GM18507 (cell line): ENCODE results near the gene MYO1D.
"Not testable (repeated sequence)": the region's sequence is repeated elsewhere in the genome, so short reads cannot be mapped to it uniquely, and the experiment has no call there.

Source experiments
- DNase-seq: peaks from one replicate; pipeline ENCODE4 v3.0.0; 2011; ENCODE audit warnings: low read depth; ENCODE audit not compliant: insufficient read length; ENCODE audit errors: extremely low spot score
- FAIRE-seq: peaks from 2 replicates; lab custom pipeline; 2011; peaks lifted over from hg19 to GRCh38; lab: Jason Lieb, UNC

The MYO1D gene

GRCh38 chr17:32755045-32755805 is 121.7 kb downstream of the MYO1D start:
- FAIRE-seq = peak; percentile 86
- peak; percentile 4 for DNase-seq

- no peak for DNase-seq
- FAIRE-seq = no peak
Measured at GRCh38 chr17:32752934-32753333, 124.0 kb downstream of the MYO1D start.

- FAIRE-seq (no peak), DNase-seq (no peak)
Measured at GRCh38 chr17:32747856-32748255, 129.1 kb downstream of the MYO1D start.

- FAIRE-seq (no peak), DNase-seq (no peak)
Measured at GRCh38 chr17:32746698-32747097, 130.2 kb downstream of the MYO1D start.

- FAIRE-seq (no peak), DNase-seq (no peak)
Measured at GRCh38 chr17:32746280-32746679, 130.6 kb downstream of the MYO1D start.

GRCh38 chr17:32742681-32743538 is 134.0 kb downstream of the MYO1D start:
- no peak for FAIRE-seq
- no peak for DNase-seq

GRCh38 chr17:32741381-32741780 is 135.5 kb downstream of the MYO1D start:
- FAIRE-seq = no peak
- DNase-seq = no peak

GRCh38 chr17:32739722-32740121 is 137.2 kb downstream of the MYO1D start:
- DNase-seq (no peak), FAIRE-seq (no peak)

GRCh38 chr17:32739151-32739550 is 137.8 kb downstream of the MYO1D start:
- DNase-seq, FAIRE-seq: not testable (repeated sequence)

GRCh38 chr17:32733401-32733800 is 143.5 kb downstream of the MYO1D start:
- FAIRE-seq (no peak), DNase-seq (no peak)

GRCh38 chr17:32732900-32733299 is 144.0 kb downstream of the MYO1D start:
- FAIRE-seq = no peak

GRCh38 chr17:32732296-32732642 is 144.7 kb downstream of the MYO1D start:
- FAIRE-seq (no peak), DNase-seq (no peak)

More at GRCh38 chr17:32732900-32733299, 144.0 kb downstream of the MYO1D start:
- DNase-seq = no peak

- FAIRE-seq (no peak), DNase-seq (no peak)
Measured at GRCh38 chr17:32731556-32732295, 145.2 kb downstream of the MYO1D start.

GRCh38 chr17:32727681-32728080 is 149.2 kb downstream of the MYO1D start:
- FAIRE-seq (no peak), DNase-seq (no peak)

- DNase-seq (no peak), FAIRE-seq (no peak)
Measured at GRCh38 chr17:32725697-32726096, 151.2 kb downstream of the MYO1D start.

GRCh38 chr17:32723310-32723955 is 153.5 kb downstream of the MYO1D start:
- DNase-seq (no peak), FAIRE-seq (no peak)

- DNase-seq = no peak
Measured at GRCh38 chr17:32722733-32723132, 154.2 kb downstream of the MYO1D start.

GRCh38 chr17:32720671-32721070 is 156.3 kb downstream of the MYO1D start:
- no peak for FAIRE-seq

More at GRCh38 chr17:32722733-32723132, 154.2 kb downstream of the MYO1D start:
- FAIRE-seq = no peak

GRCh38 chr17:32719689-32720088 is 157.2 kb downstream of the MYO1D start:
- FAIRE-seq (no peak), DNase-seq (no peak)

More at GRCh38 chr17:32720671-32721070, 156.3 kb downstream of the MYO1D start:
- no peak for DNase-seq
